PC-9 (cell line): ENCODE data around the gene TUBB8. TPM values are rescaled to one million over a fixed set of nuclear protein-coding genes. Genes with fewer than 3 reads are reported as not detected.
A peak's percentile ranks its signal among the peaks of the same experiment; 100 is the strongest.

Source experiments
- BruUV-seq: library from RNA; stranded (reverse); fragments of 400-500 nt; replicated peaks from 2 replicates; lab custom pipeline; 2021; lab: Mats Ljungman, UMichigan
- CTCF ChIA-PET: fragments of 300-600 bp; sonication (Branson Sonifier 250); formaldehyde crosslinking; loops from one replicate; lab custom pipeline; 2022; ENCODE audit warnings: antibody characterized with exemption; lab: Charles Lee
- POLR2A ChIA-PET: fragments of 300-600 bp; sonication (Branson Sonifier 250); formaldehyde crosslinking; loops from one replicate; lab custom pipeline; 2022; ENCODE audit warnings: antibody characterized with exemption; ENCODE audit not compliant: unreplicated experiment; lab: Charles Lee
- DNase-seq, 2 experiments: peaks; one replicate each; pipeline versions ENCODE4 v3.0.0 to v3.0.0-alpha.2; 2015 to 2022; ENCODE audit warnings: mixed read lengths in 1 of 2
- H2AFZ ChIP-seq: fragments of 200-600 bp; sonication (generic); 2 replicates; pipeline ENCODE4 v1.8.1; 2017; ENCODE audit warnings: antibody characterized with exemption
- H3F3A ChIP-seq: fragments of 200-600 bp; sonication (generic); 2 replicates; pipeline ENCODE4 v1.8.1; 2017; ENCODE audit warnings: antibody characterized with exemption, mild to moderate bottlenecking, low read depth; ENCODE audit not compliant: insufficient read depth
- H3K27ac ChIP-seq: fragments of 200-600 bp; sonication (generic); 2 replicates; pipeline ENCODE4 v1.6.1; 2016; ENCODE audit warnings: mixed run types
- H3K27me3 ChIP-seq: fragments of 200-600 bp; sonication (generic); 2 replicates; pipeline ENCODE4 v1.6.1; 2016; ENCODE audit warnings: low read depth, mixed run types; ENCODE audit not compliant: insufficient read depth
- H3K36me3 ChIP-seq: fragments of 200-600 bp; sonication (generic); 2 replicates; pipeline ENCODE4 v1.6.1; 2016; ENCODE audit warnings: low read depth, mixed run types
- H3K4me1 ChIP-seq: fragments of 200-600 bp; sonication (generic); replicated peaks from 2 replicates; pipeline ENCODE4 v1.6.1; 2016; ENCODE audit warnings: mixed run types; ENCODE audit not compliant: insufficient read depth
- H3K4me2 ChIP-seq: fragments of 200-600 bp; sonication (generic); 2 replicates; pipeline ENCODE4 v1.6.1; 2017; ENCODE audit warnings: mixed run types
- H3K4me3 ChIP-seq: fragments of 200-600 bp; sonication (generic); 2 replicates; pipeline ENCODE4 v1.6.1; 2016; ENCODE audit warnings: mixed run types
- H3K79me2 ChIP-seq: fragments of 200-600 bp; sonication (generic); 2 replicates; pipeline ENCODE4 v1.6.1; 2017; ENCODE audit warnings: low read depth, mixed run types
- H3K9me2 ChIP-seq: fragments of 200-600 bp; sonication (generic); 2 replicates; pipeline ENCODE4 v1.8.1; 2017; ENCODE audit warnings: mild to moderate bottlenecking; ENCODE audit not compliant: insufficient read depth
- H3K9me3 ChIP-seq: fragments of 200-600 bp; sonication (generic); 2 replicates; pipeline ENCODE4 v1.8.1; 2016; ENCODE audit warnings: low read depth; ENCODE audit not compliant: insufficient read depth
- H4K20me1 ChIP-seq: fragments of 200-600 bp; sonication (generic); 2 replicates; pipeline ENCODE4 v1.8.1; 2017; ENCODE audit not compliant: insufficient read depth
- CTCF ChIP-seq: fragments of 200-600 bp; sonication (generic); conservative IDR thresholded peaks from 2 replicates; pipeline ENCODE4 v1.6.1; 2017; ENCODE audit warnings: mixed run types, antibody characterized with exemption, mild to moderate bottlenecking, moderate library complexity
- EZH2 ChIP-seq: fragments of 200-600 bp; sonication (generic); IDR thresholded peaks from 2 replicates; pipeline ENCODE4 v1.8.0; 2017; ENCODE audit warnings: antibody characterized with exemption, low read depth
- intact Hi-C: fragments of 100-400 bp; cut with micrococcal nuclease; formaldehyde crosslinking; loops from one replicate; pipeline ENCODE4 v1.10.0; 2022; ENCODE audit not compliant: unreplicated experiment
- total RNA-seq: library from RNA; stranded (reverse); gene quantifications from 2 replicates; pipeline ENCODE4 v1.2.3, GENCODE V29; 2021

TUBB8 gene
- total RNA-seq, 1 experiment from 2014 or later: 0.59 TPM

- Histone ChIP-seq H2AFZ (no peak overlapping the region), H3K27ac (no peak overlapping the region), H3K27me3 (no peaks in the 10 kb centered on the region), H4K20me1 (no peaks in the 10 kb centered on the region), H3K36me3 (no peaks in the 10 kb centered on the region), H3F3A (peaks cover 4% of the 10 kb centered on the region; the same call in 1 of the 2 replicates), H3K79me2 (no peaks in the 10 kb centered on the region), H3K4me1 (peaks cover 19% of the 10 kb centered on the region), H3K9me2 (no peaks in the 10 kb centered on the region), H3K4me3 (no peak overlapping the region), H3K4me2 (no peak overlapping the region), H3K9me3 (peaks cover 7% of the 10 kb centered on the region; the same call in 1 of the 2 replicates)
- POLR2A ChIA-PET: no interaction called here
- no TSS peak for BruUV-seq
- TF ChIP-seq EZH2: no peak
- no peak for TF ChIP-seq CTCF
- intact Hi-C loops: no loop called here
- DNase-seq: no peak
- CTCF ChIA-PET: no interaction called here
Measured at GRCh38 chr10:94613-95012, 45.5 kb upstream of the TUBB8 start.

DNA sequence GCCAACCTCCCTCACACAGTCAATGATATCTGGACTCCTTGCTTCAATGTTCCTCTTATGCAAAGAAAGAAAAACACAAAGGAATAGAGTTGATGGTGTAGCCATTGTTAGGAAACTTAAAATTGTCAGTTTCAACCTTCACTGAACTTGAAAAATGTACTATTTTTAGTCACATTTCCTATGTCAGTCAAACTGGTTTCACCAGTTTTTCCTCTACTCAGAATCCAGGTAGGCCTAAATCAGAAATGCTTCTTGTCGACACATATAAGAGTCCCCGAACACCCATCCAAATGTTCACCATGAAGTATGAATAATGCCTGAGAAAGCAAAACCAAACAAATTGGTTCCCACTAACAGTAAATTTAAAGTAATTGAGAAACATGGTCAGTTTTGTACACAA lies 43.8 kb upstream of the TUBB8 start:
- peaks cover 7% of the 10 kb centered on the region; the same call in 1 of the 2 replicates for H3K9me3 ChIP-seq
- no peaks in the 10 kb centered on the region for H4K20me1 ChIP-seq
- no peak overlapping the region for H2AFZ ChIP-seq
- H3K27ac ChIP-seq: peak overlapping the region; percentile 43; the same call in 1 of the 2 replicates
- H3K4me1 ChIP-seq: peaks cover 19% of the 10 kb centered on the region
- POLR2A ChIA-PET: no interaction called here
- peak overlapping the region; percentile 75 for H3K4me2 ChIP-seq
- no peaks in the 10 kb centered on the region for H3K36me3 ChIP-seq
- CTCF ChIA-PET: no interaction called here
- peaks cover 4% of the 10 kb centered on the region; the same call in 1 of the 2 replicates for H3F3A ChIP-seq
- peak in 1 of 2 experiments; percentile 79 for DNase-seq
- no TSS peak for BruUV-seq
- peak overlapping the region; percentile 34; the same call in 1 of the 2 replicates for H3K4me3 ChIP-seq
- H3K27me3 ChIP-seq: no peaks in the 10 kb centered on the region
- intact Hi-C loops: no loop called here
- no peaks in the 10 kb centered on the region for H3K9me2 ChIP-seq
- no peaks in the 10 kb centered on the region for H3K79me2 ChIP-seq
- TF ChIP-seq CTCF (no peak), EZH2 (no peak)

DNA sequence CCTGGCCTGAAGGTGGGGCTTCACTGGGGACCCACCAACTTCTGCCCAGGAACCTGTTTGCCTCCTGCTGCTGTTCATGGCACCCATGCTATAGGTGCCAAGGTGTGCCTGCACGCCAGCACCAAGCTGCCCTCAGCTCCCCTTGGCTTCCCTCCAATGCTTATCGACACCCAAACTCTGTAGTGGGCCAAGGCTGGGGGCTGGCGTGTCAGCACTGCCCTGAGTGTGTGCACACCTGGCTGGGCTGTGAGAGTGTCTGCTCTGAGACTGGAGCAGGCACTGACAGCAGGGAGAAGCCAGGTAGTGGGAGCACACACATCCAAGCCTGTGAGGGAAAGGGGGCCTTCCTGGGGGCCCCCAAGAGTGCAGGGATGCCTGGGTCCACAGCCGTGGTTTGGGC lies 43.1 kb upstream of the TUBB8 start:
- DNase-seq: no peak
- Histone ChIP-seq H3K27me3 (no peaks in the 10 kb centered on the region), H3K27ac (peak overlapping the region; percentile 43; the same call in 1 of the 2 replicates), H3K79me2 (no peaks in the 10 kb centered on the region), H3K9me2 (no peaks in the 10 kb centered on the region), H3K4me2 (peak overlapping the region; percentile 75), H3K36me3 (no peaks in the 10 kb centered on the region), H4K20me1 (no peaks in the 10 kb centered on the region), H3K9me3 (peaks cover 7% of the 10 kb centered on the region; the same call in 1 of the 2 replicates), H2AFZ (no peak overlapping the region), H3F3A (peaks cover 4% of the 10 kb centered on the region; the same call in 1 of the 2 replicates), H3K4me3 (no peak overlapping the region), H3K4me1 (peaks cover 19% of the 10 kb centered on the region)
- ChIA-PET POLR2A (no interaction called here), CTCF (interaction anchor here (0.6 kb wide), 1 partner anchor 15 kb away, joined by 3 read pairs; no protein-coding TSS in a partner anchor)
- BruUV-seq: no TSS peak
- TF ChIP-seq CTCF: no peak
- intact Hi-C loops: no loop called here
